Glutamatergic neuron (in vitro differentiated cells): Measurements from ENCODE around the gene RPL7A. TPM values are rescaled to one million over a fixed set of nuclear protein-coding genes. Genes with fewer than 3 reads are reported as not detected.

Experiments
- DNase-seq: peaks from one replicate; pipeline ENCODE4 v3.0.0; 2022
- H3K27ac Mint-ChIP-seq: one replicate; pipeline ENCODE4 v1.8.0; 2020; ENCODE audit warnings: mild to moderate bottlenecking, mixed read lengths, inconsistent platforms; ENCODE audit not compliant: unreplicated experiment
- H3K27me3 Mint-ChIP-seq: one replicate; pipeline ENCODE4 v1.8.0; 2020; ENCODE audit warnings: mild to moderate bottlenecking, moderate library complexity, mixed read lengths, inconsistent platforms; ENCODE audit not compliant: unreplicated experiment
- H3K36me3 Mint-ChIP-seq: one replicate; pipeline ENCODE4 v1.8.0; 2020; ENCODE audit warnings: mild to moderate bottlenecking, mixed read lengths, inconsistent platforms; ENCODE audit not compliant: unreplicated experiment
- H3K4me1 Mint-ChIP-seq: one replicate; pipeline ENCODE4 v1.8.0; 2020; ENCODE audit warnings: mild to moderate bottlenecking, low read depth, mixed read lengths, inconsistent platforms; ENCODE audit not compliant: unreplicated experiment
- H3K4me3 Mint-ChIP-seq: one replicate; pipeline ENCODE4 v1.8.0; 2020; ENCODE audit warnings: mild to moderate bottlenecking, mixed read lengths, inconsistent platforms; ENCODE audit not compliant: unreplicated experiment
- H3K9me3 Mint-ChIP-seq: one replicate; pipeline ENCODE4 v1.8.0; 2020; ENCODE audit warnings: mild to moderate bottlenecking, moderate library complexity, mixed read lengths, inconsistent platforms; ENCODE audit not compliant: unreplicated experiment
- CTCF ChIP-seq: fragments of 200-600 bp; sonication (generic); IDR thresholded peaks from one replicate; pipeline ENCODE4 v1.5.0; 2021; ENCODE audit not compliant: partially characterized antibody, unreplicated experiment
- total RNA-seq: library from RNA; stranded (reverse); fragmentation: NEBNext Ultra II Directional; extraction: Animal tissue kit (Norgen Biotek cat#: 25700); gene quantifications from one replicate; pipeline ENCODE4 v1.2.1, GENCODE V29; 2021; ENCODE audit not compliant: unreplicated experiment

The RPL7A gene
- total RNA-seq, 1 donor from 2014 or later, result 1,442 TPM

- Mint-ChIP-seq H3K4me1 (peaks cover 28% of the 10 kb centered on the region), H3K36me3 (no peaks in the 10 kb centered on the region), H3K9me3 (peaks cover 5% of the 10 kb centered on the region), H3K4me3 (no peak overlapping the region), H3K27me3 (no peaks in the 10 kb centered on the region), H3K27ac (peak overlapping the region; percentile 15)
- DNase-seq, result no peak
- no peak for TF ChIP-seq CTCF
These were observed 21.9 kb downstream of the RPL7A start for GRCh38 chr9:133369933-133370332.

- Mint-ChIP-seq H3K9me3 (peaks cover 5% of the 10 kb centered on the region), H3K36me3 (no peaks in the 10 kb centered on the region), H3K27me3 (no peaks in the 10 kb centered on the region), H3K4me1 (peaks cover 28% of the 10 kb centered on the region), H3K27ac (no peak overlapping the region), H3K4me3 (no peak overlapping the region)
- no peak for TF ChIP-seq CTCF
- DNase-seq, result no peak
These were observed 22.7 kb downstream of the RPL7A start for GRCh38 chr9:133370685-133371084.

GRCh38 chr9:133371261-133371711, 23.3 kb downstream of the RPL7A start:
- no peak for TF ChIP-seq CTCF
- Mint-ChIP-seq H3K27me3 (no peaks in the 10 kb centered on the region), H3K4me1 (peaks cover 28% of the 10 kb centered on the region), H3K36me3 (no peaks in the 10 kb centered on the region), H3K27ac (peak overlapping the region; percentile 2), H3K9me3 (peaks cover 5% of the 10 kb centered on the region), H3K4me3 (peak overlapping the region; percentile 35)
- no peak for DNase-seq

- H3K27ac Mint-ChIP-seq, result no peak overlapping the region
- peak overlapping the region; percentile 52 for H3K4me3 Mint-ChIP-seq
- DNase-seq, result no peak
- peaks cover under 1% of the 10 kb centered on the region for H3K27me3 Mint-ChIP-seq
- H3K36me3 Mint-ChIP-seq, result no peaks in the 10 kb centered on the region
- TF ChIP-seq CTCF, result no peak
- peaks cover 28% of the 10 kb centered on the region for H3K4me1 Mint-ChIP-seq
- H3K9me3 Mint-ChIP-seq, result peaks cover 5% of the 10 kb centered on the region
These were observed 24.1 kb downstream of the RPL7A start for GRCh38 chr9:133372144-133372543.

- Mint-ChIP-seq H3K4me3 (peak overlapping the region; percentile 94), H3K27me3 (peaks cover 3% of the 10 kb centered on the region), H3K36me3 (no peaks in the 10 kb centered on the region), H3K9me3 (peaks cover 3% of the 10 kb centered on the region), H3K27ac (peak overlapping the region; percentile 94), H3K4me1 (peaks cover 14% of the 10 kb centered on the region)
- no peak for TF ChIP-seq CTCF
- no peak for DNase-seq
These were observed 26.6 kb downstream of the RPL7A start for GRCh38 chr9:133374612-133375115.
